Measurements from ENCODE around the gene HAPSTR1. TPM values are rescaled to one million over a fixed set of nuclear protein-coding genes. Genes with fewer than 3 reads are reported as not detected.

The HAPSTR1 gene
- total and polyA plus RNA-seq, 2 of the 8 experiments (the other 6 are each of a cell fraction or from before 2014, with no cell fraction given): 11.9 to 66.1 TPM

DNA sequence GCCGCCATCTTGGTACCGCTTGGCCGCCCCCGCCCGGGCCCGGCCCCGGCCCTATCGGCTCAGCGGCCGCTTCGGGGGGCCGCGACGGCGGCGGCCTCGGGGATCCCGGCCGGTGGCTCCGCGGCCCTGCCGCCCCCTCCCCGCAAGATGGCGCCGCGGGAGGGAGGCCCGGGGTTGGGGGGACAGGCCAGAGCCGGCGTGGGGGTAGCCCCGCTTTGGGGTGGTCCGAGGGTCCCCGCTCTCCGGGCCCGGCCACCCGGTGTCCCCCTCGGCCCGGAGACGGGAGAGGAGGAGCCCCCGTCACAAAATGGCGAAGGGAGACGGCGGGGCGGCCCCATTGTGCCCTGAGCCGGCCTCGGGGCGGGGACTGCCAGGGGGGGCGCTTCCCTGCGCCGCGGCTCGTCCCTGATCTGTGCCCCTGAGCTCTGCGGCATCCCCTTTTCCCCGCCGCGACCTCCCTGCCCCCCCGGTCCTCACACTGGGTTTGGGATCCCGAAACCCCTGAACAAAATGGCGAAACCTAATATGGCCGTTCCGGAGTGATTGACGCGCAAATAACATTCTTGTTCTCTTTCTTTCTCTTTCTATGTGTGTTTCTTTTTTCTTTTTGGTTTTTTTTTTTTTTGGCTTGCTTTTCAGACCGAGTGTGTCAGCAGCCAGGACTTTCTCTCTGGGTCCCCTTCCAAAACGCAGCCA, 986 bp downstream of the HAPSTR1 start (continued):
- no peak for TF ChIP-seq KDM4A (IDR thresholded peaks at IDR 0.05; ENCODE audit: low read depth, low read length, severe bottlenecking)
- TF ChIP-seq SUZ12 (IDR thresholded peaks at IDR 0.05; ENCODE audit: low read length): no peak
- TF ChIP-seq, protein P1, sequence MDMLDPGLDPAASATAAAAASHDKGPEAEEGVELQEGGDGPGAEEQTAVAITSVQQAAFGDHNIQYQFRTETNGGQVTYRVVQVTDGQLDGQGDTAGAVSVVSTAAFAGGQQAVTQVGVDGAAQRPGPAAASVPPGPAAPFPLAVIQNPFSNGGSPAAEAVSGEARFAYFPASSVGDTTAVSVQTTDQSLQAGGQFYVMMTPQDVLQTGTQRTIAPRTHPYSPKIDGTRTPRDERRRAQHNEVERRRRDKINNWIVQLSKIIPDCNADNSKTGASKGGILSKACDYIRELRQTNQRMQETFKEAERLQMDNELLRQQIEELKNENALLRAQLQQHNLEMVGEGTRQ (IDR thresholded peaks at IDR 0.05; ENCODE audit: low read length): no peak
- no peak for TF ChIP-seq BACH1 (IDR thresholded peaks at IDR 0.05; ENCODE audit: low read length)
- TF ChIP-seq POU5F1 (IDR thresholded peaks at IDR 0.05; ENCODE audit: low read depth, low read length): no peak
- no peak for TF ChIP-seq CREB1 (IDR thresholded peaks at IDR 0.05)
- TF ChIP-seq SAP30 (IDR thresholded peaks at IDR 0.05; ENCODE audit: insufficient read depth, insufficient replicate concordance, low read length): no peak
- TF ChIP-seq HDAC2 (IDR thresholded peaks at IDR 0.05; ENCODE audit: borderline replicate concordance in 1 of 2, low read depth in 2 of 2, low read length in 2 of 2): no peak
- no peak for TF ChIP-seq CHD1 (IDR thresholded peaks at IDR 0.05; ENCODE audit: low read depth, low read length)
- TF ChIP-seq NRF1 (IDR thresholded peaks at IDR 0.05; ENCODE audit: low read depth, low read length): no peak
- no peak for TF ChIP-seq RAD21 (IDR thresholded peaks at IDR 0.05 in 1 of 2, conservative IDR thresholded peaks at IDR 0.05 in 1 of 2; ENCODE audit: low read depth in 2 of 2, low read length in 2 of 2)
- TF ChIP-seq SIN3A (conservative IDR thresholded peaks at IDR 0.05 in 1 of 2, IDR thresholded peaks at IDR 0.05 in 1 of 2; ENCODE audit: low read depth in 1 of 2, low read length in 2 of 2): peak in 1 of 2 experiments; percentile 9; a peak in 1 of 4 replicates
- no peak for TF ChIP-seq HDAC6 (IDR thresholded peaks at IDR 0.05; ENCODE audit: low read depth, low read length)
- no peak for TF ChIP-seq KDM1A (IDR thresholded peaks at IDR 0.05; ENCODE audit: borderline replicate concordance, low read length)
- no peak for TF ChIP-seq SIX5 (IDR thresholded peaks at IDR 0.05; ENCODE audit: low read depth, low read length)
- no peak for TF ChIP-seq CBX5 (IDR thresholded peaks at IDR 0.05; ENCODE audit: low read depth, low read length)
- TF ChIP-seq ASH2L (IDR thresholded peaks at IDR 0.05; ENCODE audit: low read length): peak; percentile 59
- TF ChIP-seq CHD2 (IDR thresholded peaks at IDR 0.05; ENCODE audit: low read length): no peak
- TF ChIP-seq, protein P2, sequence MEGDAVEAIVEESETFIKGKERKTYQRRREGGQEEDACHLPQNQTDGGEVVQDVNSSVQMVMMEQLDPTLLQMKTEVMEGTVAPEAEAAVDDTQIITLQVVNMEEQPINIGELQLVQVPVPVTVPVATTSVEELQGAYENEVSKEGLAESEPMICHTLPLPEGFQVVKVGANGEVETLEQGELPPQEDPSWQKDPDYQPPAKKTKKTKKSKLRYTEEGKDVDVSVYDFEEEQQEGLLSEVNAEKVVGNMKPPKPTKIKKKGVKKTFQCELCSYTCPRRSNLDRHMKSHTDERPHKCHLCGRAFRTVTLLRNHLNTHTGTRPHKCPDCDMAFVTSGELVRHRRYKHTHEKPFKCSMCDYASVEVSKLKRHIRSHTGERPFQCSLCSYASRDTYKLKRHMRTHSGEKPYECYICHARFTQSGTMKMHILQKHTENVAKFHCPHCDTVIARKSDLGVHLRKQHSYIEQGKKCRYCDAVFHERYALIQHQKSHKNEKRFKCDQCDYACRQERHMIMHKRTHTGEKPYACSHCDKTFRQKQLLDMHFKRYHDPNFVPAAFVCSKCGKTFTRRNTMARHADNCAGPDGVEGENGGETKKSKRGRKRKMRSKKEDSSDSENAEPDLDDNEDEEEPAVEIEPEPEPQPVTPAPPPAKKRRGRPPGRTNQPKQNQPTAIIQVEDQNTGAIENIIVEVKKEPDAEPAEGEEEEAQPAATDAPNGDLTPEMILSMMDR (IDR thresholded peaks at IDR 0.05; ENCODE audit: control extremely low read depth in 1 of 3, insufficient read depth in 1 of 3, low read depth in 1 of 3, low read length in 3 of 3): no peak
- no peak for TF ChIP-seq TAF7 (optimal IDR thresholded peaks at IDR 0.05; ENCODE audit: borderline replicate concordance, low read depth, low read length)

Data from H1 (cell line).